AML-193 (cell line): ENCODE results near the gene SCLY.

Source experiments
- DNase-seq, 2 experiments: peaks; one replicate each; lab custom pipeline; 2025; lab: John Stamatoyannopoulos, UW

Gene SCLY

DNA sequence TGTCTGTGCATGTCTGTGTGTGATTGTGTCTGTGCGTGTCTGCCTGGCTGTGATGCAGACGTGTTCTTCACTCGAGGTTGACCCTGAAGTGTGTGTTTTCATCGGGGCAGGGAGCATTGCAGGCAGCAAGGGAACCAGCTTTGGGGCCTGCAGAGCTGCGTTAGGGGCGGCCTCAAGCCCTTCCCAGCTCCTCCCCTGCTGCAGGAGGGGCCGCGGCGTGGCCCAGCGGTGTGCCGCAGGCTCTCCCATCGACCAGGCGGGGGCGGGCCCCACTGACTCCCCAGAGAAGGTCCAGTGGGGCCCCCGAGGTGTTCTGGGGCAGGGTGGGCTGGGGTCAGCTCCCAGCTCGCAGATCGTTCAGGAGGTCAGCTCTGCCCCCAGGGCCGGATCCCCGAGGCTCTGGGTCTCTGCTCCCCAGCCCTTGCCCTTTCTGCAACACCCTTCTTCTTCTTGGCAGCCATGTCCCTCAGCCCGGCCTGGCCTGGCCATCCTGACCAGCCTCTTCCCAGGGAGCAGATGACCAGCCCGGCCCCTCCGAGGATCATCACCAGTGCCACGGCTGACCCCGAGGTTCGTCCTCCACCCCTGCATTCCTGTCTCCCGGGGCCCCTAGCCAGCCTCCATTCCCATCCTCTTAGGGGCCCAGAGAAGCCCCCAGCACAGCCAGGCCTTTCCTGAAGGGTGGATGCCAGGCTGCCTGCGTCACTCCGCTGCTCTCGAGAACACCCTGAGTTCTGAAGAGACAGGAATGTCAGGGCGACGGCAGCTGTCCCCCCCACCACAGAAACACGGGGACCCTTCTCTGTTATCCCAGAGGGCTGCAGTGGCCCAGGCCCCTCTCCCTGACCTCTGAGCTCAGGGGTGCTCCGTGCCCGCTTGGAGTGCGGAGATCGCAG lies 66.6 kb downstream of the SCLY start:
- no peak for DNase-seq

DNA sequence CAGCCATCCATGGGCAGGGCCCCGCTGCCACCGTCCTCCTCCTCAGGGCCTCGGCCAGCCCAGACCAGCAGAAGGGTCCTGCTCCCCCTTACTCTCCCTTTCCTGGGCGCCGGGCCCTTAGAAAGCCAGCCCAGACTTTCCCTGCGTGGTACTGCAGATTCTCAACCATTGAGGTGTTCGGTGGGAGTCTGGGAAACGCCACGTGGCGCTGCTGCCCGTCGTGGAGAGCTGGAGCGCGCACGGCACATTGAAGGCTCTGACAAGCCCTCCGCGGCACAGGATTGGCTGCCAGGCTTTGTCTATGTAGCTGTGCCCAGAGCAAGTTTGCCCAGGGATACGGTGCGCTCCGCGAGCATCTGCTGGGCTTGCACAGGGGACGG lies 67.2 kb downstream of the SCLY start:
- DNase-seq = no peak

DNA sequence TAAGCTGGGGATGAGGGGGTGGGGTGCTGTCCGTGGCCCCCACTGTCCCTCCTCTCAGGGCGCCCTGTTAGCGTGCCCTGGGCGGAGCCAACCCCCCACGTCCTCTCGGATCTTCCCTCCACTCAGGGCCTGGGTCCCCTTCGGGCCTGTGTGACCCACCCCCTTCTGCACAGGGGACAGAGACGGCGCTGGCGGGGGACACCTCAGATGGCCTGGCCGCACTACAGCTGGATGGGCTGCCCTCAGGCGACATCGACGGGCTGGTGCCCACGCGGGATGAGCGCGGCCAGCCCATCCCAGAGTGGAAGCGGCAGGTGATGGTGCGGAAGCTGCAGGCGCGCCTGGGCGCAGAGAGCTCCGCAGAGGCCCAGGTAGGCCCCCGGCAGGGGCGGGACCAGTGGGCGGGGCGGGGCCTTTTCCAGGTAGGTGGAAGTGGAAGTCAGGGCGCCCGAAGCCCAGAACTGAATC lies 67.8 kb downstream of the SCLY start:
- no peak for DNase-seq

DNA sequence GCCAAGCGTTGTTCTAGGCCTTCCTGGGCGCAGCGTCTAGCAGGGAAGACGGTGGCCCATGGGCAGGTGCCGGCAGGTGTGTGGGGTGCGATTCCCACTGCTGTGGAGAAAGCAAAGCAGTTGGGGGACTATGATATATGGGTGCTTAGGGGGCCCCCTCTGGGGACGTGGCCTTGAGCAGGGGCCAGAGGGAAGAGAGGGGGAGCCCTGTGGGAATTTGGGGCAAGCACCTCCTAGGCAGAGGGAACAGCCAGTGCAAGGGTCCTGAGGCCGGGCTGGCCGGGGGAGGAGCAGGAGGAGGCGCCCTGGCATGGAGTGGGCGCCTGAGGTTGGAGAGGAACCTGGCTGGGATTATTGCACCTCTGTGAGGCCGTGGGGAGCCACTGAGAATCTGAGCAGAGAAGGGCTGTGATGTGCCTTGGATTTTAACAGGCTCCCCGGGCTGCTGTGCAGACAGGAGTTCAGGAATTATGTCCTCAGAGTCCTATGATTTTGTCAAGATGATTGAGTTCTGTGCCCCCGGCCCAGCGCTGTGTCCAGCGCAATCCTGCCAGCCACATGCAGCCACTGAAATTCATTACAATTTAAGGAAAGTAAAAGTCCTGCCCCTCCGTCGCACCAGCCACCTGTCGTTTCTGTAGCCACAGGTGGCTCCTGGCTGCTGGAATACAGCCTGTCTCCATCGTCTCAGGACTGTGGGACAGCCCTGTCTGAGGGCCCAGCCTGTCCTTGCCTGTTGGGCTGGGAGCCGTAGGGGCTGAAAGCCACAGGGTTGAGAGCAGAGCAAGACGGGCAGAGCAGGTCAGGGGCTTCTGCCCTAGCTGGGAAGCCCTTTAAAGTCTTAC lies 68.6 kb downstream of the SCLY start:
- no peak for DNase-seq

DNA sequence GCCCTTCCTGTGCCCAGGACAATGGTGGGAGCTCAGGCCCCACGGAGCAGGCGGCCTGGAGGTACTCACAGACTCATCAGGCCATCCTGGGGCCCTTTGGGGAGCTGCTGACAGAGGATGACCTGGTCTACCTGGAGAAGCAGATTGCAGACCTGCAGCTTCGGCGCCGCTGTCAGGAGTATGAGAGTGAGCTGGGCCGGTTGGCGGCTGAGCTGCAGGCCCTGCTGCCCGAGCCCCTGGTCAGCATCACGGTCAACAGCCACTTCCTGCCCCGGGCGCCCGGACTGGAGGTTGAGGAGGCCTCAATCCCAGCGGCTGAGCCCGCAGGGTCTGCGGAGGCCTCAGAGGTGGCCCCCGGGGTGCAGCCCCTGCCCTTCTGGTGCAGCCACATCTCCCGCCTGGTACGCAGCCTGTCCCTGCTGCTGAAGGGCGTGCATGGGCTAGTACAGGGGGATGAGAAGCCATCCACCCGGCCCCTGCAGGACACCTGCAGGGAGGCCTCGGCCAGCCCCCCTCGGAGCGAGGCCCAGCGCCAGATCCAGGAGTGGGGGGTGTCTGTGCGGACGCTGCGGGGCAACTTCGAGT lies 69.4 kb downstream of the SCLY start:
- no peak for DNase-seq

DNA sequence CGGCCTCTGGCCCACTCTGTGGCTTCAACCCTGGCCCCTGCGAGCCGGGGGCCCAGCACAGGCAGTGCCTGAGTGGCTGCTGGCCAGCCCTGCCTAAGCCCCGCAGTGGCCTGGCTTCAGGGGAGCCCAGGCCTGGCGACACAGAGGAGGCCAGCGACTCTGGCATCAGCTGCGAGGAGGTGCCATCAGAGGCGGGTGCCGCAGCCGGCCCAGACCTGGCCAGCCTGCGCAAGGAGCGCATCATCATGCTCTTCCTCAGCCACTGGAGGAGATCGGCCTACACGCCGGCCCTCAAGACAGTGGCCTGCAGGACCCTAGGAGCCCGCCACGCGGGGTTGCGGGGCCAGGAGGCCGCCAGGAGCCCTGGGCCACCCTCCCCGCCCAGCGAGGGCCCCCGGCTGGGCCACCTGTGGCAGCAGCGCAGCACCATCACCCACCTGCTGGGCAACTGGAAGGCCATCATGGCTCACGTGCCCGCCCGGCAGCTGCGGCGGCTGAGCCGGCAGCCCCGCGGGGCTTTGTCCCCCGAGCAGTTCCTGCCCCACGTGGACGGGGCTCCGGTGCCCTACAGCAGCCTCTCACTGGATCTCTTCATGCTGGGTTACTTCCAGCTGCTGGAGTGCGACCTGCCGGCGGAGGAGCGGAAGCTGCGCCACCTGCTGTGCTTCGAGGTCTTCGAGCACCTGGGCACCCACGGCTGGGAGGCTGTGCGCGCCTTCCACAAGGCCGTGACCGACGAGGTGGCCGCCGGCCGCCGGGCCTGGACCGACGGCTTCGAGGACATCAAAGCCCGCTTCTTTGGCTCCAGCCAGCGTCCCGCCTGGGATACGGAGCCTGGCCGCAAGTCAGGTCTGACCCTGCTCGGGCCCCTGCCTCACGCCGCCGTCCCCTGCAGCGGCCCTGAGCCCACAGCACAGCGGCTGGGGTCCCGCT lies 70.2 kb downstream of the SCLY start:
- no peak for DNase-seq

DNA sequence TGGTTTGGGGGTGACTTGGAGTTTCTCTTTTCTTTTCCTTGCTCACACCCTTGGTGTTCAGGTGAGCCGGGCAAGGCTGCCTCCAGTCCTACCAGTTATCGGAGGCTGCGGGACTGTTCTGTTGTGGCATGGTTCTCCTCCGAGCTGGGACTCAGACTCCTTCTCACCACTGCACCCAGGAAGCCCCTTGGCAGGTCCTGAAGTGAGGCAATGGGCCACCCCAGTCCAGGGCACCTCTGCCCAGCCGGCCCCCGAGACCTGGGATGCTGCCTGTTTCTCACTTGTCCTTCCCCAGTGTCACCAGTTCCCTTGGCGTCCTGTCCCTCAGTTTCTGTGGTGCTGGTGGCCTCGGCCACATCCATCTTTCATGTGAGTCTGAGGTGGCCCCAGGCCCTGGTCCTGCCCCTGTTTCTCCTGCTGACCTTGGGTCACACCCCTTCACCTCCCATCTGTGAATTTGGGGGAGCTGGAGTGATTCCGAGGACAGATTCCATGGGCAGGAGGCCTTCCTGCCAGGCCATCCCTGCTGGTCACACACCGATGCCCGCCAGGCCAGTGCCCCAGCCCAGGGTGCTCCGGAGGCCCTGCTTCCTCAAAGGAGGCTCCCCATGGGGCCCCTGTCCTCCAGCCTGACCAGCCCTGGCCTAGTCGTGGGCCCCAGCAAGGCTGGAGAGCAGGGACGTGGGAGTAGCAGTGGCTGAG lies 71.1 kb downstream of the SCLY start:
- DNase-seq = no peak

DNA sequence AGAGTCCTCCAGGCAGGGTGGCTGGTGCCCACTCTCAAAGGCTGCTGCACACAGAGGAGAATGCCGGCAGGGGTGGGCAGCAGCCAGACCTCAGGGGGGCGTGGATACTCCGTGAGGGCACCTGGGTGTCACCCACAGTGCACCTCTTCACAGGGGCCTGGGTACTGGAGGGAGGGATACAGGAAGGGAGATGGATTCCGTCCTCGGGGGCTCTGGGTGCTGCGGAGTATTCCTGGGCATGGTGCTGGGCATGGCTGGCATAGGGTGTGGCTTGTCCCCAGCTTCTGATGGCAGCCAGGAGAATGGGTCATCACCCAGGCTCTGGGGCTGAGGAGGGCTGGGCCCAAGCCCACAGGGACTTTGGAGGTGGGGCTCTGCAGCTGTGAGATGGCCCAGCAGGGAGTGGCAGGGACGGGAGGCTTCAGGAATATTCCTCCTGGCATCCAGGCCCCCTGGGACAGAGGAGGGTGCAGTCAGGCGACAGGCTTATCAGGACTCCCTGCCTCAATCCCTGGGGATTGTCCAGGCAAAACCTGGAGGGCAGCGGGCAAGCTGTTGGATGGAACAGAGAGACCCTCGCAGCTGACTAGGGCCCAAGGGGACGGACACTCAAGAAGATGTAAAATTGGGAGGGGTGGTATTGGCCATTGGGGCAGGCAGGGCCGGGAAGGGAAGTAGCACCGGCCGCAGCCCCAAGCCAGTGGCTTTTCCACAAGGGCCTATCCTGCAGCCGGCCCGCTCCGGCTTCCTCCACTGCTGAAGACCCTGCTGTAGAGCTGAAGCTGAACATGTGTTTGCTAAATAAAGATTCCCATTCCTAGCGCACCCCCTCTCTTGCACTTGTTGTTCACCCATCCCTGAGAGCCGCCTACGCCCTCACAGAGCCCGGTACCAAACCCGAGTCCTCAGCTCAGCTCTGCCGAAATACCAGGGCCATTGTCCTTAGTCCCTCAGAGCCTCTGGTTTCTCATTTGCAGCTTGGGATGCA lies 72.0 kb downstream of the SCLY start:
- DNase-seq = no peak

DNA sequence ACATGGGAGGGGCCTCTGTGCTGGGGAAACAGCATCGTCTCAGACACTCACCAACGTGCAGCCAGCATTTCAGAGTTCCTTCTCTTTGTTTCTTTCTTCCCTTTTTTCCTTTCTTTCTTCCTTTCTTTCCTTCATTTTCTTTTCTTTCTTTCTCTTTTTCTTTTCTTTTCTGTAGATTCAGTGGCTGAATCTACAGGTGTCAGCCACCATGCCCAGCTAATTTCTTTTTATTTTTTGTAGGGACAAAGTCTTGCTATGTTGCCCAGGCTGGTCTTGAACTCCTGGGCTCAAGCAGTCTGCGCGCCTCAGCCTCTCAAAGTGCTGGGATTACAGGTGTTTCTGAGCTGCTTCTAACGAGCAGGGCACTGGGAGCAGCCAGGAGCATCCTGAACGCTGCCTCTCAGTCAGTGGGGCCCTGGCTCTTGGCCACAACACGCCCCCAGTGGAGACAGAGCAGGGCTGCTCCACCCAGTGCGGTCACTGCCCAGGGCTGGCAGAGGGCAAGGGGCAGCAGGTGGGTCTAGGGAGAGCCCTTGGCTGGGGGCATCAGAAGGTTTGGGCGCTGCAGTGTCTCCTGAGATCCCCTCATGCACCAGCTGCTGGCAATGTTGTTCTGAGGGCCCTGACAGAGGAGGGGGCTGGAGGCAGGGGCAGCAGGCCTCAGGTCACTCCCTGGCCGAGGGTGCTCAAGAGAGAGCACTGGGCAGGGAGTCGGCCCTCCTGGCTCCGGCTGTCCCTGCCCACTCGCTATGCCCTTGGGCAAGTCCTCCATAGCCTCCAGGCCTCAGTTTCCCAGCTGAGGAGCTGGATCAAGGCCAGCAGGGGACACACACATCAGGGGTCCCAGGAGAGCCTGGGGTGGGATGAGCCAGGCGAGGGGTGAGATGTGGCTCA lies 72.9 kb downstream of the SCLY start:
- no peak for DNase-seq

DNA sequence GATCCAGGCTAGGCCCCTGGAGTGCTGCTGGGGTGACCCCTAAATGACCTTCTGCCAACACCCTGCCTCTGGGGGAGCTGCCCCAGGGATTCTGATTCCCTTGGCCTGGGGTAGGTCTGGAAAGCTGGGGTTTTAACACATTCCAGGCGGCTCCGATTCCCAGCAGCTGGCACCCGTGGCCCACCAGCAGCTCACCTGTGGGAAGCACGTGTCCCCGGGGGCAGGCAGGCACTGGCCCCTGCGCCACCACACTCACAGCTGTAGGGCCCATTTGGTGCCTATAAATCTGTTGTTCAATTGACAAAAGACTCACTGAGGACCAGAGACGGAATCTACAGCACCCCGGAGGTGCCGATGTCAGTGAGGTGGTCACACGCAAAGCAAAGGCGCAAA lies 73.6 kb downstream of the SCLY start:
- no peak for DNase-seq

DNA sequence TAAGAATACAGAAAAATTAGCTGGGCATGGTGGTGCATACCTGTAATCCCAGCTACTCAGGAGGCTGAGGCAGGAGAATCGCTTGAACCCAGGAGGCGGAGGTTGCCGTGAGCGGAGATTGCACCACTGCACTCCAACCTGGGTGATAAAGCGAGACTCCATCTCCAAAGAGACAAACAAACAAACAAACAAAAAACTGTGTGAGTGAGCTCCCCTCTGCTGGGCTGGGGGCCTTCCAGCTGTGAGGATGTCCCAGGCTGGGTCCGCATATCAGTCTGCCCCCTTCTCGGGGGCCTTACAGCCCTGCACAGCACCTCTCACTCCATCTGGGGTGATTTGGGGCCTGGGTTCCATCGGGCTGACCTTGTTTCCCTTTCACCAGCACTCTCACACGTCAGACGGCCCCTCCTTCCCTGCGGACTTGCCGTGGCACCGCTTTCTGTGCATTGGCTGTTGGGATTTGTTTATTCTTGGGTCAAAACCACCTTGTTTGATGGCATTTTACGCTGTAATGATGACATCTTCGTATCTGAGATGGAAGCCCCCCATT lies 74.9 kb downstream of the SCLY start:
- no peak for DNase-seq

DNA sequence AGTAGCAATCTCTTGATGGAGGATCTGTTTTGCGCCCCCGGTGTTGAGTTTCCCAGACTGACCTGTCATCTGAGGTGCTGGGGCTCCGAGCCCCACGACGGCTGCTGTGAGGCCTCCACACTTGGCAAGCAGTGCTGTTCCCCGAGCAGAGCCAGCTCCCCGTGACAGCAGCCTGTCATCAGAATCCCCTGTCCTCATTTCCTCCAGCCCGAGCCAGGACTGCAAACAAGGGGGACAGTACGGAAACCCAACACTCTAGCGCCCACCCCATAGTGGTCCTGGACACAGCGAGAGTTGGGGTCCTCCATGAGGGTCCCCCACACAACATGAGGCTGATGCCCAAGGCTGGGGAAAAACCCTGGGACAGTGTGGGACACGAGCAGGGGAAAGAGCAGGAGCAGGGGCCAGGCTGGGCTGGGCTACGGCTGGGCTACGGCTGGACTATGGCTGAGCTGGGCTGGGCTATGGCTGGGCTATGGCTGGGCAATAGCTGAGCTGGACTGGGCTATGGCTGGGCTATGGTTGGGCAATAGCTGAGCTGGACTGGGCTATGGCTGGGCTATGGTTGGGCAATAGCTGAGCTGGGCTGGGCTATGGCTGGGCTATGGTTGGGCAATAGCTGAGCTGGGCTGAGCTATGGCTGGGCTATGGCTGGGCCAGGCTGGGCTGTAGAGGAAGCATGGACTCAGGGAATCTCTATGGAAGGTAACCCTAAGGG lies 76.2 kb downstream of the SCLY start:
- DNase-seq = peak; percentile 55 to 61

DNA sequence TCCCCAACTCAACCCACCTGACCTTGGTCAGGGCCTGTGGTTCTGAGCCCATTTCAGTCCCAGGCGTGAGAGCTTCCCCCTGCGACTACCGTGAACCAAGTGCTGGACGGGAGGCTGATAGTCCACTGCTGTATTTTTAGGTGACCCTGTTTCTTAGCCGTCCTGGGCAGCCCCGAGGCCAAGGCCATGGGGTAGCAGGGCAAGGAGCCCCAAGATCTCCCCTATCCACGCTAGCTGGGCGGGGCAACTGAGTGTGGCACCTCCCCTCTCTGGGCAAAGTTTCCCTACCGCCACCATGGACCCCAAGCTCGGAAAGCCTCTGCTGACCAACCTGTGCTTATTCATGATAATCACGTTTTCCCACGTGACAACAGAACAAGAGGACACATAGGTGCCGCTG lies 77.1 kb downstream of the SCLY start:
- DNase-seq = no peak

DNA sequence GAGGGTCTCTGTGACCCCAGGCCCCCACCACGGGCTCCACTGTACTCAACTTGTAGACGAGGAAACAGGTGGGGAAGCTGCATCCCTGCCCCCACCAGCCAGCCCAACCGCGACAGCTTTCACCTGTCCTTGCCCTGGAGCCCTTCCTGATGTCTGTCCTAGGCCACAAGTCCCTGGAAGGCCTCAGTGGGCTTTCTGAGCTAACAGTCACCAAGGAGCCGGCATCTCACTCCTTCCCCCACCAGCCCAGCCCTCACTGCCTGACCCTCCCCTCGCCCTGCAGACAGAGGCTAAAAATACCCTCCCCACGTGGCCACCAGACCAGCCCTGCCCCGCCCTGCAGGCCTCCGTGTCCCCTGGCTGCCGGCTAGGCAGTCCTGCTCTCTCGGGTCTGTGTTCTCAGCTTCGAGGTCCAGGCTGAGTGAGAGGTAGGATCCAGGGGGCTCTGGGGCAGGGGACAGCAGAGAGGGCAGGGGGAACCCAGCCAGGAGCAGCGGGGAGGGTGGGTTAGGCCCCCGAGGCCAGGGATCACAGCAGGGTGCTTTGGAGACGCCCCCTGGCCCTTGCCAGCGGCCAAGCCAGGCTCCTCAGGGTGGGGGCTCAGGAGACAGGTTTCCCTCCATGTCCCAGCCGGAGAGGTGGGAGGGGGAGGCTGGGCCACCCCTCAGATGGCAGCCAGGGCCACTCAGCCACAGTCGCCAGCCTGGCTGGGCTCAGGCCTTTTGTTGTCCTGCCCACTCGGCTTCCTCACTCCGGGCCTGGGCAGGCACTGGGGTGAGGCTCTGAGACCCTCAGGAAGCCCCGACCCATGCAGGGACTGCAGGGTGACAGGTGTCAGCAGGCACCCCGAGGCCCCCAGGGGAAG lies 77.8 kb downstream of the SCLY start, which contains the start of gene KLHL30:
TSS of gene KLHL30 (plus strand) at position 338 of the 865 bp plus-strand sequence. CDS start 2,087 bp downstream, outside the sequence.
- DNase-seq = no peak

DNA sequence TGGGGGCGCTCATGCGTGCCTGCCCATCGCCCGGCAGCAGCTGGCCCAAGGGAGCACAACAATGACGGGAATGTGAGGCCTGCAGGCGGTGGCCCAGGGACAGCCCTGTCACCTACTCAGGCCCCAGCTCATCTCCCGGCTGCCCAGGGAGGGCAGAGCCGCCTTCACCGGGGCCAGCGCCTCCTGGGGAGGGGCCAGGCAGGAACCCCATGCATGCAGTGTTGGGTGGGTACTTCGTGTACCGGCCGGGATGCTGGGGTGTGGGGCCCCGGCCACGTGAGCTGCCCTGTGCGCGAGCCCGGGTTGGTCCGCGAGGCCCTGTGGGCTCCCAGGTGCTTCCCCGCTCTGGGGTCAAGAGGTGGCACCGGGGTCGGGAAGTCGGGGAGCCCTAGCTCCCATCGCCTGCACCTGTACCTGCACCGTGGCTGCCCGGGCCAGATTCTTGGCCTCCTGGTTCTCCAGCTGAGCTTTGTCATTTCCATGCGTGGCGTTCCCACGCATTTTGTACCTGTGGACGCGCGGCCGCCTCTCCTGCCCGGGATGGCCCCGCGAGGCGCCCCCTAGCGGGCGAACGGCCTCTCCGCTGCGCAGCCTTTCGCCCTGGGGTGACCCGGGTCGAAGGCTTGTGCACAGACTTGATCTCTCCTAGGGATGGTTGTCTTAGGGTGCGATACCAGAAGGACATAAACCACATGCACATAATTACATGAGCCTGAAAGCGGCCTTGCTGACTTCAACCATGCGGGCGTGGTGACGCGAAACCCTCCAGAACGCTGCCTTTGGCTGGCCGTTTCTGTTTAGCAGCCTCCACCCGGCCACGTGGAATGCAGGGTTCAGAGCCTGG lies 78.6 kb downstream of the SCLY start:
- DNase-seq = no peak

DNA sequence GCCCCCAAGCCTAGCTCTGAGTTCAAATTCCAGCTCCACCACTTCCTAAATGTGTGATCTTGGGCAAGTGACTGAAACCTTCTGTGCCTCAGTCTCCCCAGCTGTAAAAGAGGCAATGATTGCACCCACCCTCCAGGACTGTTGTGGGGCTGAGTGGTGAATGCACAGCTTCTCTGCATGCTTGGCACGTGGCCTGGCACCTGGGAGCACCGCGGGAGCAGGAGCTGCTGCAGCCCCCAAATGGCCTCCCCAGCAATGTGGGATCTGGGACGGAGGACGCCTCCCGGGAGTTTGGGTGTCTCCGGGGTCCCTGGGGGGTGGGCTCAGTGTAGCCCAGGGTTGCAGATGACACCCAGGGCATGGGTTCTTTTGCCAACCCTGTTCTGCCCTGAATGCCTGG lies 79.2 kb downstream of the SCLY start:
- DNase-seq = no peak
